CD4-positive, alpha-beta T cell treated with Interleukin-4 for 1 hour (primary cell): ENCODE measurements around the gene F12.
"Not testable (repeated sequence)": the region's sequence is repeated elsewhere in the genome, so short reads cannot be mapped to it uniquely, and the experiment has no call there.

Source experiments
- DNase-seq, 2 donors: peaks; one replicate each; pipeline ENCODE4 v3.0.0-alpha.2; 2020 to 2022

The F12 gene

DNA sequence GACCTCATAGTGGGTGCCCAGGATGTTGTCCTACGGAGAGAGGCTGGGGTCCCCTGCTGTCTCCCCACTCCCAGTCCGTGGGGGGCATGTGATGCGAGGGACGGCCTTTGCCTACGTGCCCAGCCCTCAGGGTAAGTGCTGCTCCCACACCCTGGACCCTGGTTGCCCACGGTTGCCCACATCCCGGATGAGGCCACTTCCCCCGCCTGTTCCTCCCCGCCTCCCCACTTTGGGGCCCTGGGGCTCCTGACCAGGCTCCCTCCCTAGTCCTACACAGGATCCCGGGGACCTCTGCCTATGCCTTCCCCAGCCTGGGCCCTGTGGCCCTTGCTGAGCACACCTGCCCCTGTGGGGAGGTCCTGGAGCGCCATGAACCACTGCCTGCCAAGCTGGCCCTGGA lies 23.6 kb downstream of the F12 start:
- DNase-seq: no peak

DNA sequence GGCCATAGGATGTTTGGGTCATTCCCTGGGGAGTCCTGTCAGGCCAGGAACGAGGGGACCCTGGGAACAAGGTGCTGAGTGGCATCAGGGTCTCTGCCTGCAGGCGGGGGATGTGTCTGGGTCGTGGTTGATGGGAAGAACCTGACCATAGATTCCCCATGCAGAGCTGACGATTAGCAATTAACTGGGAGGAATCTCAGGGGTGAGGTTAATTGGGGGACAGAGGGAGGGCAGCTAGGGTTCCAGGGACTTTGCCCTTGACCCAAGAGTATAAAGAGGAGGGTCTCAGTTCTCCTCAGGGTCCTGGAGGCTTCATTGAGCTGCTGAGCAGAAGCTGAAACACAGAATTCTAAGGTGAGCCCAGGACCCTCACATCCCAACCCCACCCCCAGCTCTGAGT lies 25.2 kb downstream of the F12 start, which contains the start of gene SLC34A1:
SLC34A1 (plus strand) TSS at position 301 of the 400 bp plus-strand sequence. CDS start 1,308 bp downstream, outside the sequence.
- DNase-seq: no peak

DNA sequence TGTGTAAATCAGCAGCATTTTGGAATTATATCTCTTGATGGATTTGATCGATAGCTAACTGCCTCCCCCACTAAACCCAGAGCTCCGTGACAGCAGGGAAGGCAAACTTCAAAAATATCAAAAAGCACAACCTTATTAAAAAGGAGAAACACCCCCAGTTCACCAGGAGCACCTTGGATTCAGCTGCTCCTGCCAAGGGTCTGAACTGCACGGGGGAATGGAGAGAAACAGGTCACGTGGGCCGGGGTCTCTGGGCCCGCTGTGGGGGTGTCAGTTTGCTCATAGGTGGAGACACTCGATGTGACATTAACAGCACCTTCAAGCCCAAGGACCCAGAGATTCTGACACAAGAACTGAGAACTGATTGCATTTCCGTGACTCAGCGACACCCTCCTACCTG lies 26.2 kb downstream of the F12 start:
- no peak for DNase-seq

DNA sequence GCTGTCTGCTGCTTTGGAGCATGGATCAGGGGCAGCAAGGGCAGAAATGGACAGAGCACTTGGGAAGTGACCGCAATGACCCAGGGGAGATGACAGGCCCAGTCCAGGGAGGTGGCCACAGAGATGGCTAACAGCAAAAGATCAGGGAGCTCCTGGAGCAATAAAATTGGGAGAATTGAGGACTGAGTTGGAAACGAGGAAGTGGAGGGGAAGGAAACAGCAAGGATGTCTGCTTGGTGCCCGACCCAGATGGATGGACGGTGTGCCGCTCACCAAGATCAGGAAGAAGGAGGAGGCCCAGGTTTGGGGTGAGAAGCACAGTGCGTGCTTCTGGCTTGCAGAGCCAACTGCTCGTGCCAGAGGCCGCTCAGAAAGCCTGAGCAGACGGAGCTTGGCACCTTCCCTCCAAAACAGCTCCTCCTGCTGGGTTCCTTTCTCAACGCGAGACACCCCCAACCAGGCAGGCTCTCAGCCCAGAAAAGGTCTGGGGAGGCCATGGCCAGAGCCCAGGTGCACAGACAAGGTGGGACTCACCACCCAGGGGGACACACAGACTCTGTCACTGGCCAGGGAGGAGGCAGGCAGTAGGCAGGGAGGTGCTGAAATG lies 26.8 kb downstream of the F12 start:
- peak; percentile 22 to 29 for DNase-seq

DNA sequence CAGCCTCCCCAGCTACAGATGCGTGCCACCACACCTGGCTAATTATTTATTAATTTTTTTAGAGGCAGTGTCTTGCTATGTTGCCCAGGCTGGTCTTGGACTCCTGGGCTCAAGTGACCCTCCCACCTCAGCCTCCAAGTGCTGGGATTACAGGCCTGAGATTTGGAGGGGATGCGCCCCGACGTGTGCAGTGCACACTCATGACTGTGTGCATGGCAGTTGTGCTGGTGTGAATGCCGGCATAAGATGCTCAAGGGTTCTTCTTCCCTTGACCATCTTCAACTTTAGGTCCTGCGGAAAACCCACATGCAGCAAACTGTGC lies 28.6 kb downstream of the F12 start:
- DNase-seq: no peak

DNA sequence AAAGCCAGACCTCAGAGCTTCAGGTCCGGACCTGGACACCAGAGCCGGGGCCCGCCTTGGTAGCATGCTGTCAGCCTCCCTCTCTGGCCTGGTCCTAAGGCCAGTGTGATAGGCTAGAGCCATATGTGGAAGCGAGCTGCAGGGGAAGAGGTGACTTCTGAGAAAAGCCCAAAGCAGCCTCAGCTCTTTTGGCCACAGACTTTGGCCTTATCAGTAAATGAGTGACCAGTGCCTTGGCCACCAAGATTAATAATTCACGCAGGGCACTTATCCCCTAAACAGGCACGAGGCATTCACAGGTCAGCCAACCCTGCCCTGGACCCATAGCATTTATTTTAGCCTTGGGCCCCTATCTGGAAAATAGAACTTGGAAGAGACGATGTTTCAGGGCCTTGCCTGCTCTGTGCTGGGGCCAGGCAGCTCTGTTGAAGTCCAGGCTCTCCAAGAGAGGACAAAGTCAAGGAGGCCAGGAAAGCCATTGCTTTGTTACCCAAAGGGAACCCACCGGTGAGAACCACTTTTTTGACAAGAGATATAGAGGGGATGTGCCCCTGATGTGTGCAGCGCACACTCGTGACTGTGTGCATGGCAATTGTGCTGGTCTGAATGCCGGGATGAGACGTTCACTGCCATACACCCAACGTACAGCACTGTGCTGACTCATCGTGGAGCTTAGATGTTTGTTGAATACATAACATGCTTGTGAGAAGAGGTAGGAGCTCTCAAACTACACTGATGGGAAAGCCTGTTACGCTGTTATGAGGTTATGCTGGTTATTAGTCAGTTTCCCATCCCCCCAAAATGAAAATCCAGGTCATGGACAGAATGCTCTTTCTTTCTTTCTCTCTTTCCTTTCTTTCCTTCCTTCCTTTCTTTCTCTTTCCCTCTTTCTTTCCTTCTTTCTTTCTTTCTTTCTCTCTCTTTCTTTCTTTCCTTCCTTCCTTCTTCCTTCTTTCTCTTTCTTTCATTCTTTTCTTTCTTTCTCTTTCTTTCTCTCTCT lies 30.2 kb downstream of the F12 start:
- no peak for DNase-seq

DNA sequence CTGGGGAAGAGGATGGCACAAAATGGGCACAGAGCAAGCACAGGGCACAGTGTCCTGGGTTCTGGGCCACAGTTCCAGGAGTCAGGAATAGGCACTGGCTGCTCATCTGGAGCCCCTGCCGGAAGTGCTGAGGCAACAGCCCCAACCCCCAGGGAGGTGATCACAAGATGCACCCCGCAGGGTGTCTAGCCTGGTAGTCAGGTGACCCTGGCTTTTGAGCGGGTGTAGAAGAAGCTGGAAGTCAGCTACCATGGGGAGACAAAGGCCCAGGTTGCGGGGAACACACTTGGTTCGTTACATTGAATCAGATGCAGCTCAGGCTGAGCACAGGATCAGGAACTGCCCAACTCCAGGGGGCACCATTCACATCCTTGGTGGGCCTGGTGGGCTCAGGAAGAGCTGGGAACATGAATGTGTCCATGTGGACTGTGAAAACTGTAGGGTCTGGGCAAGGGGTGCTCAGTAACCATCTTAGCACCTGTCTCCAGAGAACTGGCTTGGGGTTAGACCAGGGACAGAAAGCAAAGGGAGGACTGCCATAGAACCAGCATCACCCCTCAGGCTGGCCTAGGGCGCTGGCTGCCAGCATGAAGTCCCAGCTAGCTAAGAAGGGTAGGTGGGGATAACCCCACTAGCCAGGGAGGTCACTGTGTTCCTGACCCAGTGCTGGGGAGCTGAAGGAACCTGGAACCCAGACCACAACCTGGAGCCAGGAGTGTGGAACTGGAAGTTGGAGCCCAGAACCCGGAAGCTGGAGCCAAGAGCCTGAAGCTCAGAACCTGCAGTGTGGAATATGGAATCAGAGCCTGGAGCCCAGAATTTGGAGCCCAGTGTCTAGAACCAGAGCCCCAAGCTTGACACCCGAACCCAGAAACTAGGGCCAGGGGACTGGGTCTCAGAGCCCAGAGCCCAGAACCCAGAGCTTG lies 31.2 kb downstream of the F12 start:
- DNase-seq: no peak

DNA sequence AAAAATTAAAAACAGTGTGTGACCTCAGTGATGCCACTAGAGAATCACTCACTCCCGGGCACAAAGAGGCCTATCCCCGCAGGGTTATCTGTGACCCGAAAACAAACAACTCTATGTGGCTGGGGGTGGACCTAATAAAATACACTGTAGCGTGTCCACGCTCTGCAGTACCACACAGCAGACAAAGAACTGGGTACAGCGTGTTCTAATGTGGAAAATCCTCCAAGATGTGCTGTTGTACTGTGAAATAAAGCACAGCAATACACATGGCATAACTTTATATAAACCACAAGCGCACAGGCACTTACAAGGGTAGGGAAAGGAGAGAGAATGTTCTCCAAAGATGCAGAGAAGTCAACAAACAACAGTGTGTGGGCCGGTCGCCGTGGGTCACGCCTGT lies 33.3 kb downstream of the F12 start:
- no peak for DNase-seq

DNA sequence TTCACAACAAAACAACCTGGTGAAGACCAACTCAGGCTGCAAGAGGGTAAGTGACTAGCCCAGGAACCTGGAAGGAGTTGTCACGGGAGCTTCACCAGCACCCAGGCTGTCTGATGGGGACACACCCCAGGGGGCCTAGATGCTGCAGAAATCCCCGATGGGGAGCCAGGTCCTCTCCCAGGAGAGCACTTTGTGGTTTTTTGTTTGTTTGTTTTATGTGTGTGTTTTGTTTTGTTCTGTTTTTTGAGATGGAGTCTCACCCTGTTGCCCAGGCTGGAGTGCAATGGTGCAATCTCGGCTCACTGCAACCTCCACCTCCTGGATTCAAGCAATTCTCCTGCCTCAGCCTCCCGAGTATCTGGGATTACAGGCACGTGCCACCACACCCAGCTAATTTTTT lies 33.8 kb downstream of the F12 start:
- not testable (repeated sequence) for DNase-seq

DNA sequence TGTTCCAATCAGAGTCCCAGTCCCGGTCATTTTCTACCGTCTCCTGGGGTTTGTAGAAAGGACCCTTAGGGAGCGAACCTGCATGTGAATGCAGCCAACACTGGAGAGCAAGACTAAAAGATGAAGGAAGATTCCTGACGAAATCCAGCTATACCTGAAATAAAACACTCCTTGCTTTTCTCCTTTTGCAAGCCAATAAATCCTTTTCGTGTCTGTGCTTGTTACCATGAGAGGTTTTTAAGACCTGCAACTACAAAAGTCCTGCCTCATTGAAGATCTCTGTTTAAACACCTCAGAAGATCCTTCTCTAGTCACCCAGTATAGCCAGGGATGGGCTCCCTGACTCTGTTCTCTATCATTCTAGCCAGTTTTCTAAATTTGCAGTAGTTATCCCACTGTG lies 35.2 kb downstream of the F12 start:
- DNase-seq: no peak

DNA sequence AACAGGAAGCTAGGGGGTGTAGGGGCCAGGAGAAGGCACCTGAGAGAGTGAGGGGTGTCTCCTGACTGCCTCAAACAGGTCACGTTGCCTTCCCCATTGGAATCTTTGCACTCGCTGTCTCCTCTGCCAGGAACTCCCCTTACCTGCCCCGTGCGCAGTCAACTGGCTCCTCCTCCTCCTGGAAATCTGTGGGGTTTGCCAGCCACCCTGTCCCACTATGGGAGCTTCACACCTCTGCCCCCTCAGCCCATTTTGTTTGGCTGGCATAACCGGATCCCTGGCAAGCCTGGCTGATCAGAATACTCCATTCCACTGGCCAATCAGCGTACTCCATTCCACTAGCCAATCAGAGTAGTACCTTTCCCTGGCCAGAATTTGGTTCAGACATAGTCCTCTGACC lies 35.6 kb downstream of the F12 start:
- DNase-seq: no peak

DNA sequence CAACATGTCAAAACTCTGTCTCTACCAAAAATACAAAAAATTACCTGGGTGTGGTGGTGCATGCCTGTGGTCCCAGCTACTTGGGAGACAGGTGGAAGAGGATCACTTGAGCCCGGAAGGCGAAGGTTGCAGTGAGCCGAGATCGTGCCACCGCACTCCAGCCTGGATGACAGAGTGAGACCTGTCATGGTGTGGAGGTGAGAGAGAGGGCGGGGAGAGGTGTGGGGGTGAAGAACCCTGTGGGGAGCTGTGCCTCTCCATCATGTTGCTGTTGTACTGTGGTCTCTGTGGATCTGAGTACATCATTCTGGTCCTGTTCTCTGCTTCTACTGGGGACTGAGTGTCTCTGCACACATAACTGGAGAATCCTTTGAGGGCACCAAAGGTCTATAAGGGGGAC lies 36.5 kb downstream of the F12 start:
- DNase-seq: peak in 1 of 2 donors; percentile 25

DNA sequence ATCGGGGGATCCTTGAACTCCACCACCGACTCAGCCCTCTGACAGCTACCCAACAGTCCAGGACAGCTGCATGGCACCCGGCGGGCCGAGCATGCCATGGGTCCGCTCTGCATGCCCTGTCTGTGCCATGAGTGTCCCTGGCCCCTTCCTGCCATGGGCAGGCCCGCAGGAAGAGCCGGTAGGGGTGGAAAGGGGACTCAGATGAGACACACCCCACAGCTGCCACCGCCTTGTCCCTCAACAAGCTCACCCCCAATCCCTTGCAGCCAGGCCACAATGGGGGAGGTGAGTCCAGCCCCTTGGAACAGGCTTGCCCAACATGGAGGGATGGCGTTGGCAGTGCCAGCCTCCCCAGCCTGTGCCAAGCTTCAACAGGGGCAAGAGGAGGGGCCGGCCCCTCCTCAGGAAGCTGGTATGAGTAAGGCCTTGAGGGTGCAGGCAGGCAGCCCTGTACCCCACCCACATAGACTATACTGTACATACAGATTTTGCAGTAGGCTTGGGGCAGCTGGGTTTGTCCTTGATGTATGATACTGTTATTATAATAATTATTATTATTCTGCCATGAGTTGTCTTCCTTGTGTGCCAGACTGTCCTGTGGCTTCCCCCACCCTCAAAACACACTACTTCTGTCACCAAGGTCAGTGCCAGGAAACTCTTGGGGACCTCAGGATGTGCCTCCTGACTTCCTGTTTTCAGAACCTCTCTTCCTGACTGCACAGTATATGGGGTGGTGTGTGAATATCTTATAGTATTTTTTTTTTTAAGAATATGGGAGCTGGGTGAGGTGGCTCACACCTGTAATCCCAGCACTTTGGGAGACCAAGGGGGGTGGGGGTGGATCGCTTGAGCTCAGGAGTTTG lies 37.1 kb downstream of the F12 start:
- peak in 1 of 2 donors; percentile 33 for DNase-seq

DNA sequence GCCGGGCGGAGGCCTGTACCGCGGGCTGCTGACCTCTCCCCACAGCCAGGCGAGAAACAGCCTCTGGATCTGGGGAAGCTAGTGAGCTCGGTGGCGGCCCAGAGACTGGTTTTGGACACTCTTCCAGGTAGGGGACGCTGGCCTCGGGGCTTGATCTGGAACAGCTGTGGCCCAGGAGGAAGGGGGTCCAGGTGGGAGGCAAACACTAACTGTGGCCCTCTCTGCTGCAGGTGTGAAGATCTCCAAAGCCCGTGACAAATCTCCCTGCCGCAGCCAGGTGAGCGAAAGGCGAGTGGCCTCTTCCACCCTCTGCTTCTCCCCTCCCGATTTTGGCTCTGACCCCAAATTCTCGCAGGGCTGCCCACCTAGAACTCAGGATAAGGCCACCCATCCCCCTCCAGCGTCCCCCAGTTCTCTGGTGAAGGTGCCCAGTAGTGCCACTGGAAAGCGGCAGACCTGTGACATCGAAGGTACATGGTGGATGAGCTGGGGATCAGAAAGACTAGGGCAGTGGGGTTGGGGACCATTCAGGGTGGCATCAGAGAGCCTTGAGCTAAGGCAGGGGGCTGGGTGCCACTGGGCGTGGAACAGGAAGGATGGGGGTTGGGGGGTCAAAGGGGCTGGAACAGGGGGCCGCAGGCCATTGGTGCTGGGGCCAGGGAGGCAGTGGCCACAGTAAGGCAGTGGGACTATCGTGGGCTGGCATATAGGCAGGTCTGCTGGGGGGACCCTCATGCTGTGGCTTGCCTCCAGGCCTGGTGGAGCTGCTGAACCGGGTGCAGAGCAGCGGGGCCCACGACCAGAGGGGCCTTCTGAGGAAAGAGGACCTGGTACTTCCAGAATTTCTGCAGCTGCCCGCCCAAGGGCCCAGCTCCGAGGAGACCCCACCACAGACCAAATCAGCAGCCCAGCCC lies 38.0 kb downstream of the F12 start:
- no peak for DNase-seq

DNA sequence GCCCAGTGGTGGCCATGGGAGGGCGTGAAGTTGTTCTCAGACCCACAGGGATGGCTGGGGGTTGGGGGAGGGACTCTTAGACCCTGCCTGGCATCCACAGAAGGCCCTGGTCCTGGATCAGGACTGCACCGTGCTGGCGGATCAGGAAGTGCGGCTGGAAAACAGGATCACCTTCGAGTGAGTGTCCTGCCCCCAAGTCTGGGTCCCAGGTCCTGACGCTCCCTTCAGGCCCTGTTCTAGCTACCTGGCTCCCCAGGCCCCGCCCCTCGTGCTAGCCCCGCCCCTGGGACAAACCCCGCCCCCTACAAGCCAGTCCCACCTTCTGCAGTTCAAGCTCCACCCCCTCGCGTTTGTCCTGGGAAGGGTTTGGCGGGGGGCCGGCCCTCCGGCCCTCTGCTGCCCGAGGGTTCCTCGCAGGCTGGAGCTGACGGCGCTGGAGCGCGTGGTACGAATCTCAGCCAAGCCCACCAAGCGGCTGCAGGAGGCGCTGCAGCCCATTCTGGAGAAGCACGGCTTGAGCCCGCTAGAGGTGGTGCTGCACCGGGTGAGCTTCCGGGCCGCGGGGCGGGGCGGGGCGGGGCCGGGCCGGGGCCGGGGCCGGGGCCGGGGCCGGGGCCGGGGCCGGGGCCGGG lies 38.8 kb downstream of the F12 start:
- peak; percentile 50 to 78 for DNase-seq

DNA sequence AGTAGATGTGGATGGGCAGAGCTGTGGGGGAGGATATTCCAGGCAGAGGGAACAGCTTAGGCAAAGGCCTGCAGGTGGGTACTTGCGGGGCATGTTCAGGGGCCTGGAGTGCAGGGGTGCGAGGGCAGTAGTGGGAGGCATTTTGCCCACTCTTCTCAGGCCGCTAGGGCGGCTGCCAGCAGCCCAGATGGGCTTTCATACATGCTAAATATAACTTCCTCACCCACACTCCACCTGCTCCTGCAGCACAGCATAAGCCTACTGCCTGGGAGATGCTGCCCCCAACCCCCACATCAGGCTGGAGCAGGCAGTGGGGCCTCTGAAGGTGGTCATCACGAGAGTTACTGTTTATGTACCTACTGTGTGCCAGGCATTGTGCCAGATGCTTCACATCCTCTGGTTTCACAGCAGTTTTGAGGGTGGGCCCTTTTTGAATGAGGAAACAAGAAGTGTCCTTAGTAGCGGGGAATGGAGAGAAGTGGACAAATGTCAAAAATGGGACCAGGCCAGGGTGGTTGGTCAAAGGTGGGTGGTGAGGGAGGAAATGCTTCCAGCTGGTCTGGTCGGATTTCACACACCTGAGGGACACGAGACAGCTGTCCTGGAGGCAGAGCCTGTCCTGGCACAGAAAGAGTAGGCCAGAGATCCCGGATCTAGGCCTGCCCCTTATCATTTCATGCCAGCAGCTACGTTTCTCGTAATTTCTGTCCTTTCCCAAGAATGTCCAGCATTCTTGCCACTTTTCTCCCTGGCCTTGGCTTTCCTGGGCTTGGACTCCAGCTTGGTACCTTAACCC lies 39.5 kb downstream of the F12 start:
- DNase-seq: no peak

DNA sequence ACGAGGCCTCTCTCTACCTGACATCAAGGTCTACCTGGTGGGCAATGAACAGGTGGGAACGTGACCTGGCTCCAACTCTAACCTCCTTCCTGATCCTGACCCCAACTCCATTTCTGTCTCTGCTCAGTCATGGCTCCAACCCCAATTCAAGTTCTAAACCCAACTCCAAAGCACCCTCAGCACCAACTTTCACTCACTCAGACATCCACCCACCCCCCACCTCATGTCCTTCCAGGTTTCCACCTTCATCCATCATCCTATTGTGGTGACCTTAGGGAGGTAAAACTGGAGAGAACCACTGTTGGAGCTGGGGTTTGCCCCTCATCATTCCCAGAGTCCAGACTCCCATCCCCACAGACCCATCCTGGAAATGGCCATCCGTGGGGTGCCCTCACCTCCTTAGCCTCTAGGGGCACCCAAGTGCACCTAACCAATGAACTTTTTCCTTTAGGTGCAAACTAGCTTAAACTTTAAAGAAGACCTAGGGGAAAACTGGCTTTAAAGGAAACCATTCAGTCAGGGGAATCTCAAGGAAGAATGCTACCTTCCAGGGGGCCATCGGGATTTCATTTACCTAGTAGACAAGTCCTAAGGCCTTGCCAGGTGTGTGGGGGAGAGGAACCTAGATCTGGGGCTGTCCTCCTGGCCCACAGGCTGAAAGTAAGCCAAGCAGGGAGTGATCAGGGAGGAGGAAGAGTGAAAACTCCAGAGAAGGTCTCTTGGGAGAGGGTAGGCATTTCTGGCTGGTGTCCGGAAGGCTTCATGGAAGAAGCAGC lies 40.3 kb downstream of the F12 start:
- DNase-seq: peak in 1 of 2 donors; percentile 40

DNA sequence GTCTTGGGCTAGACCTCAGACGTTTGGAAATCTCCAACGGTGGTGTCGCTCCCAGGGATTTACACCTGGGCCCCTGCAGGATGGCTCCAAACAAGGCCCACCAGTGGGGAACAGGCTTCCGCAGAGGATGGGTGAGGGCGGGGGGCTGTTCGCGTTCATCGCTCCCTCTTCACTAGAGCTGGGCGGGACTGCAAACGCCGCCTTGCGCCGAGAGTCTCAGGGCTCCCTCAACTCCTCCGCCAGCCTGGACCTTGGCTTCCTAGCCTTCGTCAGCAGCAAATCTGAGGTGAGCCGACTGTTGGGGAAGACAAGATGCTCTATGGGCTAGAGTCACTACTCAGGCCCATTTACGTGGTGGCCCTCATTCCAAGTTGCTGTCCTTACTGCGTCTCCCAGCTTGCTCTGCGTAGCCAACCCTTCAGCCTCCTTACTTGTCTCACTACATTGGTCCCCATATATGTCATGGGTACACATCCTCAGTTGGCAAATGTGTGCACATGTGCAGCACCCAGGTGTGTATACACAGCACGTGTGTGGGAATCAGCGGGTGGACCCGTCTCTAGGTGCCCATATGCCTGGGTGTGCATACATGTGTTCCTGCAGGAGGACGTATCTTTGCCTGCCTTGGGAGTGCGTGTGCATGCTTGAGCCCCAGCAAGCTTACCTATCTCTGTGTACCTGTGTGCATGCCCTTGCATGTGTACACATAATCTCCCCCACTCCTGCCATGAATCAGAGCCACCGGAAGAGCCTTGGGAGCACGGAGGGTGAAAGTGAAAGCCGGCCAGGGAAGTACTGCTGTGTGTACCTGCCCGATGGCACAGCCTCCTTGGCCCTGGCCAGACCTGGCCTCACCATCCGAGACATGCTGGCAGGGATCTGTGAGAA lies 41.1 kb downstream of the F12 start:
- DNase-seq: no peak
